Lower leg skin (tissue), 3 donors: Measurements from ENCODE around the gene AP5B1.

Source experiments
- CTCF ChIP-seq, 3 donors: fragments of 450-650 bp; IDR thresholded peaks; one replicate each; pipeline ENCODE4 v1.5.1; 2016; ENCODE audit warnings: antibody characterized with exemption in 3 of 3, mild to moderate bottlenecking in 3 of 3, moderate library complexity in 2 of 3
- POLR2A ChIP-seq, 2 donors: fragments of 450-650 bp; IDR thresholded peaks; one replicate each; pipeline ENCODE4 v1.6.1; 2016 to 2017; ENCODE audit warnings: antibody characterized with exemption in 2 of 2, mild to moderate bottlenecking in 1 of 2, moderate library complexity in 1 of 2

GRCh38 chr11:65786008-65786785 lies 5.4 kb upstream of the AP5B1 start:
- TF ChIP-seq POLR2A (IDR thresholded peaks at IDR 0.05) (no peak), CTCF (IDR thresholded peaks at IDR 0.05) (no peak)
